ENCODE data around the gene AGBL2.

DNA sequence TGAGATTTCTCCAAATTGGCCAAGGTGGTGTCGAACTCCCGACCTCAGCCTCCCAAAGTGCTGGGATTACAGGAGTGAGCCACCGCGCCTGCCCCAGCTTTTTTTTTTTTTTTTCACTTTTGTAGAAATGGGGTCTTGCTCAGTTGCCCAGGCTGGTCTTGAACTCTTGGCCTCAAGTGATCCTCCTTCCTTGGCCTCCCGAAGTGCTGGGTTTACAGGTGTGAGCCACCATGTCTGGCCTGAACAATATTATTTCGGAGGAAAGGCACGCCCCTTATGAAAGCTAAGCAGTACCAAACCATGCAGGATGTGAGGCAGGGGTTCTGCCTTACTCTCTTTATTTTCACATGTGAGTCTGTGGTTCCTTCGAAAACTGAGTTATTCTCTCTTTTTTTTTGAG lies 88.9 kb downstream of the AGBL2 start:
- TF ChIP-seq, protein P1, sequence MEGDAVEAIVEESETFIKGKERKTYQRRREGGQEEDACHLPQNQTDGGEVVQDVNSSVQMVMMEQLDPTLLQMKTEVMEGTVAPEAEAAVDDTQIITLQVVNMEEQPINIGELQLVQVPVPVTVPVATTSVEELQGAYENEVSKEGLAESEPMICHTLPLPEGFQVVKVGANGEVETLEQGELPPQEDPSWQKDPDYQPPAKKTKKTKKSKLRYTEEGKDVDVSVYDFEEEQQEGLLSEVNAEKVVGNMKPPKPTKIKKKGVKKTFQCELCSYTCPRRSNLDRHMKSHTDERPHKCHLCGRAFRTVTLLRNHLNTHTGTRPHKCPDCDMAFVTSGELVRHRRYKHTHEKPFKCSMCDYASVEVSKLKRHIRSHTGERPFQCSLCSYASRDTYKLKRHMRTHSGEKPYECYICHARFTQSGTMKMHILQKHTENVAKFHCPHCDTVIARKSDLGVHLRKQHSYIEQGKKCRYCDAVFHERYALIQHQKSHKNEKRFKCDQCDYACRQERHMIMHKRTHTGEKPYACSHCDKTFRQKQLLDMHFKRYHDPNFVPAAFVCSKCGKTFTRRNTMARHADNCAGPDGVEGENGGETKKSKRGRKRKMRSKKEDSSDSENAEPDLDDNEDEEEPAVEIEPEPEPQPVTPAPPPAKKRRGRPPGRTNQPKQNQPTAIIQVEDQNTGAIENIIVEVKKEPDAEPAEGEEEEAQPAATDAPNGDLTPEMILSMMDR (IDR thresholded peaks at IDR 0.05) = no peak
- TF ChIP-seq POLR2A (IDR thresholded peaks at IDR 0.05) = no peak

Measured in lower leg skin (tissue), 3 donors.